ENCODE measurements around the gene SDR39U1. TPM values are rescaled to one million over a fixed set of nuclear protein-coding genes. Genes with fewer than 3 reads are reported as not detected.
"Not testable (repeated sequence)": the region's sequence is repeated elsewhere in the genome, so short reads cannot be mapped to it uniquely, and the experiment has no call there.

The SDR39U1 gene
- total and polyA plus RNA-seq, 2 experiments from 2014 or later, result 34.1 to 99.7 TPM

GRCh38 chr14:24481622-24482324 lies 39.2 kb upstream of the SDR39U1 start:
- no peaks in the 10 kb centered on the region for H3K79me2 ChIP-seq
- H3K9me3 ChIP-seq (ENCODE audit: low read depth), result no peaks in the 10 kb centered on the region
- H3K4me1 ChIP-seq (ENCODE audit: insufficient read depth), result no peaks in the 10 kb centered on the region
- DNase-seq (ENCODE audit: low spot score), result peak; percentile 46
- H3K36me3 ChIP-seq (replicated peaks; ENCODE audit: insufficient read depth, low read depth), result no peaks in the 10 kb centered on the region
- H3K4me2 ChIP-seq, result no peak overlapping the region
- H2AFZ ChIP-seq, result no peak overlapping the region
- H4K20me1 ChIP-seq (ENCODE audit: insufficient read depth, poor library complexity, severe bottlenecking), result no peaks in the 10 kb centered on the region
- no peaks in the 10 kb centered on the region for H3K9me2 ChIP-seq (replicated peaks; ENCODE audit: insufficient read depth)
- no peaks in the 10 kb centered on the region for H3K27me3 ChIP-seq
- WGBS (ENCODE audit: low lambda C conversion rate, missing lambda C conversion rate), result 67% methylated on average over 23 of the region's 23 CpGs
- TF ChIP-seq CTCF (IDR thresholded peaks at IDR 0.05; ENCODE audit: poor library complexity) (peak; percentile 37), EZH2 (IDR thresholded peaks at IDR 0.05; ENCODE audit: borderline replicate concordance) (no peak)
- H3K27ac ChIP-seq, result no peak overlapping the region
- no peak overlapping the region for H3K4me3 ChIP-seq

- not testable (repeated sequence) for H2AFZ ChIP-seq; H3K27me3 ChIP-seq; DNase-seq (ENCODE audit: low spot score); H3K4me2 ChIP-seq; H3K79me2 ChIP-seq; H3K9me2 ChIP-seq (replicated peaks; ENCODE audit: insufficient read depth); H3K27ac ChIP-seq; H3K4me3 ChIP-seq; H4K20me1 ChIP-seq (ENCODE audit: insufficient read depth, poor library complexity, severe bottlenecking); H3K9me3 ChIP-seq (ENCODE audit: low read depth); H3K36me3 ChIP-seq (replicated peaks; ENCODE audit: insufficient read depth, low read depth); H3K4me1 ChIP-seq (ENCODE audit: insufficient read depth)
- 0% methylated on average over 1 of the region's 1 CpG for WGBS (ENCODE audit: low lambda C conversion rate, missing lambda C conversion rate)
Measured at GRCh38 chr14:24479999-24480398, 37.4 kb upstream of the SDR39U1 start.

GRCh38 chr14:24475261-24475660 lies 32.7 kb upstream of the SDR39U1 start:
- no peak overlapping the region for H3K27ac ChIP-seq
- no peaks in the 10 kb centered on the region for H3K9me3 ChIP-seq (ENCODE audit: low read depth)
- H3K36me3 ChIP-seq (replicated peaks; ENCODE audit: insufficient read depth, low read depth), result no peaks in the 10 kb centered on the region
- H3K4me3 ChIP-seq, result no peak overlapping the region
- H4K20me1 ChIP-seq (ENCODE audit: insufficient read depth, poor library complexity, severe bottlenecking), result no peaks in the 10 kb centered on the region
- no peaks in the 10 kb centered on the region for H3K9me2 ChIP-seq (replicated peaks; ENCODE audit: insufficient read depth)
- DNase-seq (ENCODE audit: low spot score), result no peak
- TF ChIP-seq CTCF (IDR thresholded peaks at IDR 0.05; ENCODE audit: poor library complexity) (no peak), EZH2phosphoT487 (IDR thresholded peaks at IDR 0.05; ENCODE audit: low read depth, severe bottlenecking, unreplicated experiment) (no peak), EZH2 (IDR thresholded peaks at IDR 0.05; ENCODE audit: borderline replicate concordance) (no peak)
- 93% methylated on average over 4 of the region's 4 CpGs for WGBS (ENCODE audit: low lambda C conversion rate, missing lambda C conversion rate)
- no peak overlapping the region for H2AFZ ChIP-seq
- H3K4me2 ChIP-seq, result no peak overlapping the region
- no peaks in the 10 kb centered on the region for H3K79me2 ChIP-seq
- H3K4me1 ChIP-seq (ENCODE audit: insufficient read depth), result no peaks in the 10 kb centered on the region
- H3K27me3 ChIP-seq, result no peaks in the 10 kb centered on the region

GRCh38 chr14:24473211-24473610 lies 30.6 kb upstream of the SDR39U1 start:
- Histone ChIP-seq H3K36me3 (replicated peaks; ENCODE audit: insufficient read depth, low read depth) (no peaks in the 10 kb centered on the region), H3K4me1 (ENCODE audit: insufficient read depth) (no peaks in the 10 kb centered on the region), H3K27ac (no peak overlapping the region), H3K4me2 (no peak overlapping the region), H2AFZ (no peak overlapping the region), H3K27me3 (no peaks in the 10 kb centered on the region), H3K9me3 (ENCODE audit: low read depth) (no peaks in the 10 kb centered on the region), H3K79me2 (no peaks in the 10 kb centered on the region), H4K20me1 (ENCODE audit: insufficient read depth, poor library complexity, severe bottlenecking) (no peaks in the 10 kb centered on the region), H3K4me3 (no peak overlapping the region), H3K9me2 (replicated peaks; ENCODE audit: insufficient read depth) (no peaks in the 10 kb centered on the region)
- 81% methylated on average over 10 of the region's 12 CpGs for WGBS (ENCODE audit: low lambda C conversion rate, missing lambda C conversion rate)
- DNase-seq (ENCODE audit: low spot score), result no peak
- TF ChIP-seq EZH2 (IDR thresholded peaks at IDR 0.05; ENCODE audit: borderline replicate concordance), result no peak
- no peak for TF ChIP-seq EZH2phosphoT487 (IDR thresholded peaks at IDR 0.05; ENCODE audit: low read depth, severe bottlenecking, unreplicated experiment)
- TF ChIP-seq CTCF (IDR thresholded peaks at IDR 0.05; ENCODE audit: poor library complexity), result no peak

GRCh38 chr14:24470450-24470849 lies 27.9 kb upstream of the SDR39U1 start:
- not testable (repeated sequence) for H3K9me2 ChIP-seq (replicated peaks; ENCODE audit: insufficient read depth); DNase-seq (ENCODE audit: low spot score); H3K9me3 ChIP-seq (ENCODE audit: low read depth); H3K4me1 ChIP-seq (ENCODE audit: insufficient read depth); H2AFZ ChIP-seq; H3K4me3 ChIP-seq; H4K20me1 ChIP-seq (ENCODE audit: insufficient read depth, poor library complexity, severe bottlenecking); H3K27me3 ChIP-seq; H3K27ac ChIP-seq; H3K79me2 ChIP-seq; H3K36me3 ChIP-seq (replicated peaks; ENCODE audit: insufficient read depth, low read depth); H3K4me2 ChIP-seq
- 100% methylated on average over 2 of the region's 2 CpGs for WGBS (ENCODE audit: low lambda C conversion rate, missing lambda C conversion rate)

Data from hepatocyte (in vitro differentiated cells).